ENCODE measurements around the gene NATD1.

NATD1 gene

GRCh38 chr17:21286066-21286770 lies 33.0 kb upstream of the NATD1 start:
- H3K79me2 ChIP-seq (ENCODE audit: insufficient read depth, low read length), result peaks cover 58% of the 10 kb centered on the region
- H3K36me3 ChIP-seq (ENCODE audit: insufficient read depth, low read length), result no peaks in the 10 kb centered on the region
- H3K9me3 ChIP-seq (ENCODE audit: insufficient read depth, low read depth, low read length), result no peaks in the 10 kb centered on the region
- H3F3A ChIP-seq (ENCODE audit: low read depth), result no peaks in the 10 kb centered on the region
- H3K4me2 ChIP-seq (ENCODE audit: low read depth, low read length, poor library complexity, severe bottlenecking), result peak overlapping the region; percentile 96
- H3K27me3 ChIP-seq (ENCODE audit: insufficient read depth, low read length, poor library complexity, severe bottlenecking), result no peaks in the 10 kb centered on the region
- H3K9me2 ChIP-seq (replicated peaks; ENCODE audit: low read depth, low read length), result no peaks in the 10 kb centered on the region
- H3K4me3 ChIP-seq (ENCODE audit: low read length, poor library complexity, severe bottlenecking), result peak overlapping the region; percentile 92
- peaks cover 44% of the 10 kb centered on the region for H3K4me1 ChIP-seq (ENCODE audit: insufficient read depth, low read length, poor library complexity, severe bottlenecking)
- H2AFZ ChIP-seq (ENCODE audit: low read length), result no peak overlapping the region
- peaks cover 31% of the 10 kb centered on the region for H4K20me1 ChIP-seq (ENCODE audit: insufficient read depth, low read length, poor library complexity, severe bottlenecking)
- TF ChIP-seq EZH2phosphoT487 (IDR thresholded peaks at IDR 0.05; ENCODE audit: borderline replicate concordance), result no peak
- TF ChIP-seq, protein P1, sequence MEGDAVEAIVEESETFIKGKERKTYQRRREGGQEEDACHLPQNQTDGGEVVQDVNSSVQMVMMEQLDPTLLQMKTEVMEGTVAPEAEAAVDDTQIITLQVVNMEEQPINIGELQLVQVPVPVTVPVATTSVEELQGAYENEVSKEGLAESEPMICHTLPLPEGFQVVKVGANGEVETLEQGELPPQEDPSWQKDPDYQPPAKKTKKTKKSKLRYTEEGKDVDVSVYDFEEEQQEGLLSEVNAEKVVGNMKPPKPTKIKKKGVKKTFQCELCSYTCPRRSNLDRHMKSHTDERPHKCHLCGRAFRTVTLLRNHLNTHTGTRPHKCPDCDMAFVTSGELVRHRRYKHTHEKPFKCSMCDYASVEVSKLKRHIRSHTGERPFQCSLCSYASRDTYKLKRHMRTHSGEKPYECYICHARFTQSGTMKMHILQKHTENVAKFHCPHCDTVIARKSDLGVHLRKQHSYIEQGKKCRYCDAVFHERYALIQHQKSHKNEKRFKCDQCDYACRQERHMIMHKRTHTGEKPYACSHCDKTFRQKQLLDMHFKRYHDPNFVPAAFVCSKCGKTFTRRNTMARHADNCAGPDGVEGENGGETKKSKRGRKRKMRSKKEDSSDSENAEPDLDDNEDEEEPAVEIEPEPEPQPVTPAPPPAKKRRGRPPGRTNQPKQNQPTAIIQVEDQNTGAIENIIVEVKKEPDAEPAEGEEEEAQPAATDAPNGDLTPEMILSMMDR (conservative IDR thresholded peaks at IDR 0.05; ENCODE audit: low read length), result no peak
- H3K9ac ChIP-seq (ENCODE audit: low read depth, low read length, poor library complexity, severe bottlenecking), result peak overlapping the region; percentile 91

DNA sequence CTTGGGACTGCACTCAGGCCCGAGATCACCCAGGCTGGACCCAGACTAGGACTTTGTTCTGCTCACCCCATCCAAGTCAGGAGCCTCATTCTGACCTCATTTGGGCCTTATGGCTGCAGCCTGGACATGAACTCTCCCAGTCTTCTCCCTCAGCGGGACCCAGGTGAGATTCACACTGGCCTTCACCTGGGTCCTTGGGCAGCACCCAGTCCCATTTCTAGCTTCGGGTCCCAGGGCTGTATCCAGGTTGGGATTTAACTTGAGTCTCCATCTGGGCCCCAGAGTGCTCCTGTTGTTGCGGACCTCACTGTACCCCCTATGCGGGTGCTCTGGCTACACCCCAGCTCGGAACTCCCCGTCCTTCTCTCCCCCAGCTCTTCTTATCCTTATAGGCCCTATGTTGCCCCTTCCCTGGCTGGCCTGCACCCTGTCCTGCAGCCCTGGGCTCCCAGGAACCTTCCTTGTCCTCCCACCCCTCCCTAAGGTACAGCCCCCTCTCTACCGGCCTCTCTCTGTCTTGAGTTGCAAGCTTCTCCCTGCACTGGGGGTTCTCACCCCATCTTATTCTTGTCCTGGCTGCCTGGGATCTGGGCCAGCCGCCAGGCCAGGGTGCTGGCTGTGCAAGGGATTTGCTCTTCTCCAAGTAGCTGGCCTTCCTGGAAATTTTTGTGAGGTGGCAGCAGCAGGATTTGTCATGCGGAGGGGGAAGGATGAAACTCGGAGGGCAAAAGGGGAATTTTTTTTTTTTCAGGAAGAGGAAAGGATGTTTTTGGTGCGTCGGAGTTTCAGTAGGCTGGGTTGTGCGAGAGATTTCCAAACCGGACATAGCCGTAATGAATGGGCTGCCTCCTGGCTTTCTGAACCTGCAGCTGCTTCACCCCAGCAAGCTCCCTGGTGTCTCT lies 32.2 kb upstream of the NATD1 start:
- Histone ChIP-seq H2AFZ (ENCODE audit: low read length) (peak overlapping the region; percentile 71; the same call in 1 of the 2 replicates), H3F3A (ENCODE audit: low read depth) (no peaks in the 10 kb centered on the region), H3K4me1 (ENCODE audit: insufficient read depth, low read length, poor library complexity, severe bottlenecking) (peaks cover 44% of the 10 kb centered on the region), H3K4me3 (ENCODE audit: low read length, poor library complexity, severe bottlenecking) (peak overlapping the region; percentile 92), H3K9me3 (ENCODE audit: insufficient read depth, low read depth, low read length) (no peaks in the 10 kb centered on the region), H4K20me1 (ENCODE audit: insufficient read depth, low read length, poor library complexity, severe bottlenecking) (peaks cover 31% of the 10 kb centered on the region), H3K9me2 (replicated peaks; ENCODE audit: low read depth, low read length) (no peaks in the 10 kb centered on the region), H3K79me2 (ENCODE audit: insufficient read depth, low read length) (peaks cover 55% of the 10 kb centered on the region), H3K27me3 (ENCODE audit: insufficient read depth, low read length, poor library complexity, severe bottlenecking) (no peaks in the 10 kb centered on the region), H3K36me3 (ENCODE audit: insufficient read depth, low read length) (no peaks in the 10 kb centered on the region), H3K9ac (ENCODE audit: low read depth, low read length, poor library complexity, severe bottlenecking) (peak overlapping the region; percentile 91), H3K4me2 (ENCODE audit: low read depth, low read length, poor library complexity, severe bottlenecking) (peak overlapping the region; percentile 96)
- TF ChIP-seq, protein P1 (conservative IDR thresholded peaks at IDR 0.05; ENCODE audit: low read length), result no peak
- TF ChIP-seq EZH2phosphoT487 (IDR thresholded peaks at IDR 0.05; ENCODE audit: borderline replicate concordance), result no peak

DNA sequence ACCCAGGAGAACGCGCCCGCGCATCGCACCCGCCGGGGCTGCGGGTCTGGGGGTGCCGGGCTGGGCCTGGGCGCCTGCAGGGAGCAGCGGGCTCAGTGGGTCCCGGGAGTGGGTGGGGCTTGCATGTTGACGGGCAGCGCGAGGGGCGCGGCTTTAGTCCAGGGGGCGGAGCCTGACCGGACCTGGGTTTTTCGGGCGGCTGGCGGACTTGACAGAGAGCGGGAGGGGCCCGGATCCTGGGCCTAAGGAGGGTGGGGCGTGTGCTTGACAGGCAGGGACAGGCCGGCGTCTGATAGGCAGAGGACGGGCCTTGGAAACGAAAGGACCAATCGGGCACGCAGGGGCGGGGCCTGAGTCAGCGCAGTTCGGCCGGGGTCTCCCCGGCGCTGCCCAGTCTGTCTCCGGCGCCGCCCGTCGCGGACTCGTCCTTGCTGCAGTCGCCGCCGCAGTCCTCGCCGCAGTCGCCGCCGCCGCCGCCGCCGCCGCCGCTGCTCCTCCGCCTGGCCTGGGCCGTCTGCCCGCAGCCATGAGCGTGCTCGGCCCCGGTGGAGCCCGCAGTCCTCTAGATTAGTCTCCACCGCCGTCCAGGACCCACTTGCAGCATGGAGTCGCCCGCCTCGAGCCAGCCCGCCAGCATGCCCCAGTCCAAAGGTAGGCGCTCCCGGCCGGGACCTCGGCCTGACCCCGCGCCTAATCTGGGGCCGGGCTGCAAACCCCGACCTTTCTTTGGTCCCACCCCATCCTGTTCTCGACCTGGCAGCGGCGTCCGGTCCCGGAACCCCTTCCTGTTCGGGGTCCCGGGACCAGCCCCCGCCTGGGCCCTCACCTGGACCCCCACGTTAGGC lies 31.3 kb upstream of the NATD1 start, which contains the start of gene MAP2K3:
Gene MAP2K3, plus strand, starts transcription at position 393 of the 845 bp plus-strand sequence. Its CDS starts 210 bp downstream, at position 603.
- Histone ChIP-seq H3K9me3 (ENCODE audit: insufficient read depth, low read depth, low read length) (no peaks in the 10 kb centered on the region), H3K4me3 (ENCODE audit: low read length, poor library complexity, severe bottlenecking) (peak within 1 kb of the TSS; percentile 92), H3K4me2 (ENCODE audit: low read depth, low read length, poor library complexity, severe bottlenecking) (peak within 1 kb of the TSS; percentile 96), H4K20me1 (ENCODE audit: insufficient read depth, low read length, poor library complexity, severe bottlenecking) (peaks cover 28% of the 10 kb centered on the region), H3K9me2 (replicated peaks; ENCODE audit: low read depth, low read length) (no peaks in the 10 kb centered on the region), H2AFZ (ENCODE audit: low read length) (peak within 1 kb of the TSS; percentile 71; the same call in 1 of the 2 replicates), H3K9ac (ENCODE audit: low read depth, low read length, poor library complexity, severe bottlenecking) (peak within 1 kb of the TSS; percentile 91), H3K36me3 (ENCODE audit: insufficient read depth, low read length) (no peaks in the 10 kb centered on the region), H3F3A (ENCODE audit: low read depth) (no peaks in the 10 kb centered on the region), H3K27me3 (ENCODE audit: insufficient read depth, low read length, poor library complexity, severe bottlenecking) (no peaks in the 10 kb centered on the region), H3K79me2 (ENCODE audit: insufficient read depth, low read length) (peaks cover 46% of the 10 kb centered on the region), H3K4me1 (ENCODE audit: insufficient read depth, low read length, poor library complexity, severe bottlenecking) (peaks cover 39% of the 10 kb centered on the region)
- no peak for TF ChIP-seq EZH2phosphoT487 (IDR thresholded peaks at IDR 0.05; ENCODE audit: borderline replicate concordance)
- TF ChIP-seq, protein P1 (conservative IDR thresholded peaks at IDR 0.05; ENCODE audit: low read length), result no peak
